ENCODE data around the gene SZT2.
"Not testable (repeated sequence)": the region's sequence is repeated elsewhere in the genome, so short reads cannot be mapped to it uniquely, and the experiment has no call there.

DNA sequence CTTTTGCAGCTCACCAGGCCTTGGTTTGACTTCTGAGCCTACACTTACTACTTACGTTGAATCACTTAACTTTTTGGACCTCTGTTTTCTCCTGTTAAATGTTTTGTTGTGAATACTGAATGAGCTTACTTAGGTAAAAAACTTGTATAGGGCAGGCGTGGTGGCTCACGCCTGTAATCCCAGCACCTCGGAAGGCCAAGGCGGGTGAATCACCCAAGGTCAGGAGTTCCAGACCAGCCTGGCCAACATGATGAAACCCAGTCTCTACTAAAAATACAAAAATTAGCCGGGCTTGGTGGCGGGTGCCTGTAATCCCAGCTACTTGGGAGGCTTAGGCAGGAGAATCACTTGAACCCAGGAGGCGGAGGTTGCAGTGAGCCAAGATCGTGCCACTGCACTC is 10.7 kb downstream of the SZT2 start:
- TF ChIP-seq, protein P1, sequence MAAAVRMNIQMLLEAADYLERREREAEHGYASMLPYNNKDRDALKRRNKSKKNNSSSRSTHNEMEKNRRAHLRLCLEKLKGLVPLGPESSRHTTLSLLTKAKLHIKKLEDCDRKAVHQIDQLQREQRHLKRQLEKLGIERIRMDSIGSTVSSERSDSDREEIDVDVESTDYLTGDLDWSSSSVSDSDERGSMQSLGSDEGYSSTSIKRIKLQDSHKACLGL (CRISPR knock-in tag; IDR thresholded peaks at IDR 0.05): not testable (repeated sequence)
- TF ChIP-seq ATF3 (CRISPR knock-in tag; IDR thresholded peaks at IDR 0.05); MYNN (CRISPR knock-in tag; IDR thresholded peaks at IDR 0.05; ENCODE audit: low read depth); CBX1 (IDR thresholded peaks at IDR 0.05; ENCODE audit: low read depth); POLR2A (IDR thresholded peaks at IDR 0.05; ENCODE audit: insufficient read depth in 1 of 2, low read depth in 2 of 2, low read length in 2 of 2); ZNF17 (CRISPR knock-in tag; IDR thresholded peaks at IDR 0.05); ZBTB7A (CRISPR knock-in tag; IDR thresholded peaks at IDR 0.05): not testable (repeated sequence)
- TF ChIP-seq, protein P2, sequence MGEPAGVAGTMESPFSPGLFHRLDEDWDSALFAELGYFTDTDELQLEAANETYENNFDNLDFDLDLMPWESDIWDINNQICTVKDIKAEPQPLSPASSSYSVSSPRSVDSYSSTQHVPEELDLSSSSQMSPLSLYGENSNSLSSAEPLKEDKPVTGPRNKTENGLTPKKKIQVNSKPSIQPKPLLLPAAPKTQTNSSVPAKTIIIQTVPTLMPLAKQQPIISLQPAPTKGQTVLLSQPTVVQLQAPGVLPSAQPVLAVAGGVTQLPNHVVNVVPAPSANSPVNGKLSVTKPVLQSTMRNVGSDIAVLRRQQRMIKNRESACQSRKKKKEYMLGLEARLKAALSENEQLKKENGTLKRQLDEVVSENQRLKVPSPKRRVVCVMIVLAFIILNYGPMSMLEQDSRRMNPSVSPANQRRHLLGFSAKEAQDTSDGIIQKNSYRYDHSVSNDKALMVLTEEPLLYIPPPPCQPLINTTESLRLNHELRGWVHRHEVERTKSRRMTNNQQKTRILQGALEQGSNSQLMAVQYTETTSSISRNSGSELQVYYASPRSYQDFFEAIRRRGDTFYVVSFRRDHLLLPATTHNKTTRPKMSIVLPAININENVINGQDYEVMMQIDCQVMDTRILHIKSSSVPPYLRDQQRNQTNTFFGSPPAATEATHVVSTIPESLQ (CRISPR knock-in tag; conservative IDR thresholded peaks at IDR 0.05): not testable (repeated sequence)
